Measurements from ENCODE around the gene EPHA4. TPM values are rescaled to one million over a fixed set of nuclear protein-coding genes. Genes with fewer than 3 reads are reported as not detected.

The EPHA4 gene
- polyA plus RNA-seq, 1 donor: 4.9 TPM

- Histone ChIP-seq H3K4me1 (ENCODE audit: control insufficient read depth, insufficient read depth, low read length) (no peaks in the 10 kb centered on the region), H3K27ac (ENCODE audit: low read length) (no peak overlapping the region), H3K4me3 (ENCODE audit: low read length) (no peak overlapping the region), H3K27me3 (ENCODE audit: control insufficient read depth, insufficient read depth, low read length) (no peaks in the 10 kb centered on the region), H3K9me3 (ENCODE audit: control insufficient read depth, low read depth, low read length) (no peaks in the 10 kb centered on the region), H3K36me3 (ENCODE audit: control insufficient read depth, insufficient read depth, low read length) (no peaks in the 10 kb centered on the region)
- no CpG with 5 or more reads among the region's 2 CpGs for WGBS (ENCODE audit: insufficient coverage, low lambda C conversion rate)
- DNase-seq: no peak
Measured at GRCh38 chr2:221478485-221478863, 93.6 kb downstream of the EPHA4 start.

- 92% methylated on average over 4 of the region's 8 CpGs for WGBS (ENCODE audit: insufficient coverage, low lambda C conversion rate)
- H3K27me3 ChIP-seq (ENCODE audit: control insufficient read depth, insufficient read depth, low read length): no peaks in the 10 kb centered on the region
- no peaks in the 10 kb centered on the region for H3K9me3 ChIP-seq (ENCODE audit: control insufficient read depth, low read depth, low read length)
- H3K27ac ChIP-seq (ENCODE audit: low read length): no peak overlapping the region
- no peak overlapping the region for H3K4me3 ChIP-seq (ENCODE audit: low read length)
- H3K4me1 ChIP-seq (ENCODE audit: control insufficient read depth, insufficient read depth, low read length): no peaks in the 10 kb centered on the region
- DNase-seq: no peak
- no peaks in the 10 kb centered on the region for H3K36me3 ChIP-seq (ENCODE audit: control insufficient read depth, insufficient read depth, low read length)
Measured at GRCh38 chr2:221477714-221478484, 94.2 kb downstream of the EPHA4 start.

DNA sequence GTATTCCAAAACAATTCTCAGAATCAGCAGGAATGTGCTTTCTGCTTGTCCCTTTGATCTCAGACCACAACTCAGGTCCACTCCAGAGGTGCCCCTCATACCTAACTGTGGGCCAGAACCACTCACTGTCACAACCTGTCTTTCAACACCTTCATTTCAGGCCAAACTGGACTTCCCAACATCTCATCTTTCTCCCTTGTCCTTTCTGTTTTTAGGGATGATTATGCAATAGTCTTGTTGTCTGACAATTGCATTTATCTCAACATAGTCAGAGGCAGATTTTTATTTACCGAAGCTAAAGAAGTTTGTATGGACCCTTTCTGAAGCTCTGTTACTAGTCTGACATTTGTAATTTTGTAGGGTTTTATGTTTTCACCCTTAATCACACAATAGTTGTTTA lies 95.9 kb downstream of the EPHA4 start:
- no peak for DNase-seq
- H3K4me1 ChIP-seq (ENCODE audit: control insufficient read depth, insufficient read depth, low read length): no peaks in the 10 kb centered on the region
- no peaks in the 10 kb centered on the region for H3K9me3 ChIP-seq (ENCODE audit: control insufficient read depth, low read depth, low read length)
- H3K27me3 ChIP-seq (ENCODE audit: control insufficient read depth, insufficient read depth, low read length): no peaks in the 10 kb centered on the region
- no peak overlapping the region for H3K27ac ChIP-seq (ENCODE audit: low read length)
- H3K4me3 ChIP-seq (ENCODE audit: low read length): no peak overlapping the region
- WGBS (ENCODE audit: insufficient coverage, low lambda C conversion rate): no CpG with 5 or more reads among the region's 1 CpG
- no peaks in the 10 kb centered on the region for H3K36me3 ChIP-seq (ENCODE audit: control insufficient read depth, insufficient read depth, low read length)

DNA sequence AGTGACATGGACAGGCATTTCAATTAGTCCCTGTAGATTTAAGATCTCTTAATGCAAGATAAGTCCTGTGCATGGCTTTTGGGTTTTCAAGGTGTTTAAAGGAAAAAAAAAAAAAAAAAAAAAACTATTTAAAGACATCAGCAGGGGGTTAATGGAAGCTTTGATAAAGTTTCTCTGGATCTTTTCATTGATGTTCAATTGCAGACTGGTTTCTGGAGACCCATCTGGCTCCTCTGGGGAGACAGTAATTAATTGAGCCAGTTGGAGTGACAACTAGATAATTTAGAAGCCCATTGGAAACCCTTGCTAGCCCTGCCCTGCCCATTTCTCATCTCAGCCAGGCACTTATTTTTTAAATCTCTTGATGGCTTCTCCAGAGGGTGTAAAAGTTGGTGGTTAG lies 98.7 kb downstream of the EPHA4 start:
- no peak overlapping the region for H3K27ac ChIP-seq (ENCODE audit: low read length)
- no peak for DNase-seq
- no peaks in the 10 kb centered on the region for H3K4me1 ChIP-seq (ENCODE audit: control insufficient read depth, insufficient read depth, low read length)
- no peaks in the 10 kb centered on the region for H3K36me3 ChIP-seq (ENCODE audit: control insufficient read depth, insufficient read depth, low read length)
- H3K27me3 ChIP-seq (ENCODE audit: control insufficient read depth, insufficient read depth, low read length): no peaks in the 10 kb centered on the region
- H3K9me3 ChIP-seq (ENCODE audit: control insufficient read depth, low read depth, low read length): no peaks in the 10 kb centered on the region
- H3K4me3 ChIP-seq (ENCODE audit: low read length): no peak overlapping the region

DNA sequence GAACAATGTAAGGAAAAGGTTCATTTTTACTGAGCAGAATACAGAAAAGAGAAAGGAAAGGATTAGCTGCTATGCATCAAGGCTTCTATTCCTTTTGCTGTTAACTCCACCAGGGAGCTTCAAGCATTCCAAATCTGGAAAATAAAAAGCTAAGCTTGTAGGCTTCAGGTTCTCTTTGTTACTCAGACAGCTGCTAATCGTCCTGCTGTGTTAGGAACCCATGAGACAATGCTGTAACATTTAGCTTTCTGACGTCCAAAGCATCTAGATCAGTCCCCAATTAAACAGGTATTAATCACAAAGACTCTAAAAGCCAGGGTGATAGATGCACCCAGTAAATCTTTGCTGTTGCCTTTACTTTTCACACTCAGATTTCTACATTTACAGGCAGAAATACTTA lies 103.8 kb downstream of the EPHA4 start:
- H3K36me3 ChIP-seq (ENCODE audit: control insufficient read depth, insufficient read depth, low read length): no peaks in the 10 kb centered on the region
- no peaks in the 10 kb centered on the region for H3K27me3 ChIP-seq (ENCODE audit: control insufficient read depth, insufficient read depth, low read length)
- WGBS (ENCODE audit: insufficient coverage, low lambda C conversion rate): no CpG with 5 or more reads among the region's 2 CpGs
- no peak overlapping the region for H3K4me3 ChIP-seq (ENCODE audit: low read length)
- DNase-seq: no peak
- no peak overlapping the region for H3K27ac ChIP-seq (ENCODE audit: low read length)
- H3K9me3 ChIP-seq (ENCODE audit: control insufficient read depth, low read depth, low read length): no peaks in the 10 kb centered on the region
- H3K4me1 ChIP-seq (ENCODE audit: control insufficient read depth, insufficient read depth, low read length): no peaks in the 10 kb centered on the region

- Histone ChIP-seq H3K36me3 (ENCODE audit: control insufficient read depth, insufficient read depth, low read length) (no peaks in the 10 kb centered on the region), H3K4me3 (ENCODE audit: low read length) (no peak overlapping the region), H3K9me3 (ENCODE audit: control insufficient read depth, low read depth, low read length) (no peaks in the 10 kb centered on the region), H3K27me3 (ENCODE audit: control insufficient read depth, insufficient read depth, low read length) (no peaks in the 10 kb centered on the region), H3K27ac (ENCODE audit: low read length) (no peak overlapping the region), H3K4me1 (ENCODE audit: control insufficient read depth, insufficient read depth, low read length) (no peaks in the 10 kb centered on the region)
- no CpG with 5 or more reads among the region's 2 CpGs for WGBS (ENCODE audit: insufficient coverage, low lambda C conversion rate)
- no peak for DNase-seq
Measured at GRCh38 chr2:221467610-221468009, 104.5 kb downstream of the EPHA4 start.

- WGBS (ENCODE audit: insufficient coverage, low lambda C conversion rate): no CpG with 5 or more reads among the region's 5 CpGs
- Histone ChIP-seq H3K27ac (ENCODE audit: low read length) (no peak overlapping the region), H3K9me3 (ENCODE audit: control insufficient read depth, low read depth, low read length) (no peaks in the 10 kb centered on the region)
Measured at GRCh38 chr2:221466744-221467143, 105.4 kb downstream of the EPHA4 start.

GRCh38 chr2:221465776-221466175 lies 106.3 kb downstream of the EPHA4 start:
- Histone ChIP-seq H3K27ac (ENCODE audit: low read length) (no peak overlapping the region), H3K27me3 (ENCODE audit: control insufficient read depth, insufficient read depth, low read length) (no peaks in the 10 kb centered on the region), H3K4me3 (ENCODE audit: low read length) (no peak overlapping the region), H3K36me3 (ENCODE audit: control insufficient read depth, insufficient read depth, low read length) (no peaks in the 10 kb centered on the region), H3K4me1 (ENCODE audit: control insufficient read depth, insufficient read depth, low read length) (no peaks in the 10 kb centered on the region), H3K9me3 (ENCODE audit: control insufficient read depth, low read depth, low read length) (no peaks in the 10 kb centered on the region)
- WGBS (ENCODE audit: insufficient coverage, low lambda C conversion rate): 100% methylated on average over 5 of the region's 11 CpGs
- no peak for DNase-seq

More at GRCh38 chr2:221466744-221467143, 105.4 kb downstream of the EPHA4 start:
- H3K4me3 ChIP-seq (ENCODE audit: low read length): no peak overlapping the region
- no peaks in the 10 kb centered on the region for H3K36me3 ChIP-seq (ENCODE audit: control insufficient read depth, insufficient read depth, low read length)
- no peaks in the 10 kb centered on the region for H3K4me1 ChIP-seq (ENCODE audit: control insufficient read depth, insufficient read depth, low read length)
- DNase-seq: no peak
- H3K27me3 ChIP-seq (ENCODE audit: control insufficient read depth, insufficient read depth, low read length): no peaks in the 10 kb centered on the region

GRCh38 chr2:221464971-221465370 lies 107.1 kb downstream of the EPHA4 start:
- H3K4me1 ChIP-seq (ENCODE audit: control insufficient read depth, insufficient read depth, low read length): no peaks in the 10 kb centered on the region
- H3K4me3 ChIP-seq (ENCODE audit: low read length): no peak overlapping the region
- H3K36me3 ChIP-seq (ENCODE audit: control insufficient read depth, insufficient read depth, low read length): no peaks in the 10 kb centered on the region
- WGBS (ENCODE audit: insufficient coverage, low lambda C conversion rate): 100% methylated on average over 1 of the region's 2 CpGs
- no peaks in the 10 kb centered on the region for H3K27me3 ChIP-seq (ENCODE audit: control insufficient read depth, insufficient read depth, low read length)
- DNase-seq: no peak
- no peak overlapping the region for H3K27ac ChIP-seq (ENCODE audit: low read length)
- H3K9me3 ChIP-seq (ENCODE audit: control insufficient read depth, low read depth, low read length): no peaks in the 10 kb centered on the region

GRCh38 chr2:221463241-221463896 lies 108.7 kb downstream of the EPHA4 start:
- WGBS (ENCODE audit: insufficient coverage, low lambda C conversion rate): 83% methylated on average over 1 of the region's 3 CpGs
- no peak for DNase-seq
- Histone ChIP-seq H3K27ac (ENCODE audit: low read length) (no peak overlapping the region), H3K4me3 (ENCODE audit: low read length) (no peak overlapping the region), H3K9me3 (ENCODE audit: control insufficient read depth, low read depth, low read length) (no peaks in the 10 kb centered on the region), H3K27me3 (ENCODE audit: control insufficient read depth, insufficient read depth, low read length) (no peaks in the 10 kb centered on the region), H3K36me3 (ENCODE audit: control insufficient read depth, insufficient read depth, low read length) (no peaks in the 10 kb centered on the region), H3K4me1 (ENCODE audit: control insufficient read depth, insufficient read depth, low read length) (no peaks in the 10 kb centered on the region)

- Histone ChIP-seq H3K36me3 (ENCODE audit: control insufficient read depth, insufficient read depth, low read length) (no peaks in the 10 kb centered on the region), H3K4me1 (ENCODE audit: control insufficient read depth, insufficient read depth, low read length) (no peaks in the 10 kb centered on the region), H3K4me3 (ENCODE audit: low read length) (no peak overlapping the region), H3K27ac (ENCODE audit: low read length) (no peak overlapping the region), H3K27me3 (ENCODE audit: control insufficient read depth, insufficient read depth, low read length) (no peaks in the 10 kb centered on the region), H3K9me3 (ENCODE audit: control insufficient read depth, low read depth, low read length) (no peaks in the 10 kb centered on the region)
- DNase-seq: no peak
- no CpG with 5 or more reads among the region's 1 CpG for whole genome bisulfite sequencing (ENCODE audit: insufficient coverage, low lambda C conversion rate)
Measured at GRCh38 chr2:221461901-221462300, 110.2 kb downstream of the EPHA4 start.
